ENCODE results near the gene TAF11L5. TPM values are rescaled to one million over a fixed set of nuclear protein-coding genes. Genes with fewer than 3 reads are reported as not detected.
"Not testable (repeated sequence)": the region's sequence is repeated elsewhere in the genome, so short reads cannot be mapped to it uniquely, and the experiment has no call there.

Gene TAF11L5
- total RNA-seq (2014; rRNA removed; shearing (Covaris generic)) = not detected in 2 replicates

- not testable (repeated sequence) for DNase-seq (ENCODE audit: low spot score)
Measured at GRCh38 chr5:17524935-17525334, at the start of gene TAF11L5. Gene TAF11L5 (plus strand): TSS chr5:17525235.

GRCh38 chr5:17477043-17477442 is 48.0 kb upstream of the TAF11L5 start:
- DNase-seq (ENCODE audit: low spot score) = no peak

- no peak for DNase-seq (ENCODE audit: low spot score)
Measured at GRCh38 chr5:17477573-17478265, 47.3 kb upstream of the TAF11L5 start.

- no peak for DNase-seq (ENCODE audit: low spot score)
Measured at GRCh38 chr5:17481378-17481777, 43.7 kb upstream of the TAF11L5 start.

GRCh38 chr5:17482790-17483189 is 42.2 kb upstream of the TAF11L5 start:
- no peak for DNase-seq (ENCODE audit: low spot score)

GRCh38 chr5:17486464-17487173 is 38.4 kb upstream of the TAF11L5 start:
- not testable (repeated sequence) for DNase-seq (ENCODE audit: low spot score)

- no peak for DNase-seq (ENCODE audit: low spot score)
Measured at GRCh38 chr5:17487174-17487512, 37.9 kb upstream of the TAF11L5 start.

- not testable (repeated sequence) for DNase-seq (ENCODE audit: low spot score)
Measured at GRCh38 chr5:17491257-17491656, 33.8 kb upstream of the TAF11L5 start.

GRCh38 chr5:17492770-17493169 is 32.3 kb upstream of the TAF11L5 start:
- no peak for DNase-seq (ENCODE audit: low spot score)

GRCh38 chr5:17497446-17497845 is 27.6 kb upstream of the TAF11L5 start:
- no peak for DNase-seq (ENCODE audit: low spot score)

- not testable (repeated sequence) for DNase-seq (ENCODE audit: low spot score)
Measured at GRCh38 chr5:17497931-17498330, 27.1 kb upstream of the TAF11L5 start, which contains the start of gene TAF11L2. Gene TAF11L2 (plus strand): TSS chr5:17498231.

GRCh38 chr5:17511775-17512325 is 13.2 kb upstream of the TAF11L5 start:
- DNase-seq (ENCODE audit: low spot score) = no peak

- not testable (repeated sequence) for DNase-seq (ENCODE audit: low spot score)
Measured at GRCh38 chr5:17517526-17517925, 7.5 kb upstream of the TAF11L5 start.

- DNase-seq (ENCODE audit: low spot score) = not testable (repeated sequence)
Measured at GRCh38 chr5:17518067-17518466, 7.0 kb upstream of the TAF11L5 start, which contains the start of gene TAF11L3. Gene TAF11L3 (plus strand): TSS chr5:17518367.

GRCh38 chr5:17519508-17519907 is 5.5 kb upstream of the TAF11L5 start:
- not testable (repeated sequence) for DNase-seq (ENCODE audit: low spot score)

GRCh38 chr5:17521501-17521900 is 3.5 kb upstream of the TAF11L5 start, which contains the start of gene TAF11L4:
Gene TAF11L4 (plus strand): TSS chr5:17521801.
- DNase-seq (ENCODE audit: low spot score) = not testable (repeated sequence)

- DNase-seq (ENCODE audit: low spot score) = not testable (repeated sequence)
Measured at GRCh38 chr5:17526504-17526903, 1.5 kb downstream of the TAF11L5 start.

- DNase-seq (ENCODE audit: low spot score) = not testable (repeated sequence)
Measured at GRCh38 chr5:17528369-17528768, 3.3 kb downstream of the TAF11L5 start, which contains the start of gene TAF11L6. Gene TAF11L6 (plus strand): TSS chr5:17528669.
